ENCODE data around the gene MYD88. TPM values are rescaled to one million over a fixed set of nuclear protein-coding genes. Genes with fewer than 3 reads are reported as not detected.

The MYD88 gene
- total and polyA plus RNA-seq, 9 of the 15 experiments (the other 6 are each of a cell fraction or from before 2014, with no cell fraction given) = 3.2 to 47.3 (median 27.6) TPM

DNA sequence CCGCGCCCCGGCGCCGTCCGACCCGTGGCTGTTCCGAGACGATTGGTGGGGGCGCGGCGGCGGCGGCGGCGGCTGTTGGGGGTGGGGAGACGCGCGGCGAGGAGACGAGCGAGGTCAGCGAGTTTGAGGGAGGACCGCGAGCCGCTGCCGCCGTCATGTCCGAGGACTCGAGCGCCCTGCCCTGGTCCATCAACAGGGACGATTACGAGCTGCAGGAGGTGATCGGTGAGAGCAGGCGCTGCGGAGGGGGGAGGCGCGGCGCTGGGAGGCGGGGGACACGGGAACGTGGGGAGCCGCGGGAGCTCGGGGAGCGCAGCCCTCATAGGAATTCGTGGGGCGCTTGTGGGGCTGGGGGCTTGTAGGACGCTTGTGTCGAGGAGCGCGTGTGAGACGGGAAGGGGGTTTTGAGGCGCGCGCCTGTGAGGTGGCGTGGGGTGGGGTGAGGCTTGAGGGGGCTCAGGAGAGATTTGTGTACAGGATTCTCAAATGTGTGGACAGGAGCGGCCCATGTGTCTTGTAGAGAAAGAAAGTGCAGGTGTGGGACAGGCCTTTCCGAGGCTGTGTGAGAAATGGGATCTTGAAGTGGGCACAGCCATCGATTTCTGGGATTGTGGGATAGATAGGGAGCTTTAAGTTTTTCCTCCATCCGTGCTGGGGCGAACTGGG is 27.4 kb downstream of the MYD88 start (continued):
- TF ChIP-seq, protein P1, sequence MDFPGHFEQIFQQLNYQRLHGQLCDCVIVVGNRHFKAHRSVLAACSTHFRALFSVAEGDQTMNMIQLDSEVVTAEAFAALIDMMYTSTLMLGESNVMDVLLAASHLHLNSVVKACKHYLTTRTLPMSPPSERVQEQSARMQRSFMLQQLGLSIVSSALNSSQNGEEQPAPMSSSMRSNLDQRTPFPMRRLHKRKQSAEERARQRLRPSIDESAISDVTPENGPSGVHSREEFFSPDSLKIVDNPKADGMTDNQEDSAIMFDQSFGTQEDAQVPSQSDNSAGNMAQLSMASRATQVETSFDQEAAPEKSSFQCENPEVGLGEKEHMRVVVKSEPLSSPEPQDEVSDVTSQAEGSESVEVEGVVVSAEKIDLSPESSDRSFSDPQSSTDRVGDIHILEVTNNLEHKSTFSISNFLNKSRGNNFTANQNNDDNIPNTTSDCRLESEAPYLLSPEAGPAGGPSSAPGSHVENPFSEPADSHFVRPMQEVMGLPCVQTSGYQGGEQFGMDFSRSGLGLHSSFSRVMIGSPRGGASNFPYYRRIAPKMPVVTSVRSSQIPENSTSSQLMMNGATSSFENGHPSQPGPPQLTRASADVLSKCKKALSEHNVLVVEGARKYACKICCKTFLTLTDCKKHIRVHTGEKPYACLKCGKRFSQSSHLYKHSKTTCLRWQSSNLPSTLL (IDR thresholded peaks at IDR 0.05) = no peak
- TF ChIP-seq SREBF2 (CRISPR knock-in tag; IDR thresholded peaks at IDR 0.05) (no peak), HNRNPUL1 (IDR thresholded peaks at IDR 0.05; ENCODE audit: low read length) (no peak), MTF1 (CRISPR knock-in tag; IDR thresholded peaks at IDR 0.05; ENCODE audit: borderline replicate concordance) (no peak), NFE2L1 (tag; IDR thresholded peaks at IDR 0.05; ENCODE audit: borderline replicate concordance, low read depth) (no peak), DMBX1 (CRISPR knock-in tag; IDR thresholded peaks at IDR 0.05; ENCODE audit: borderline replicate concordance) (no peak), TFAP4 (CRISPR knock-in tag; IDR thresholded peaks at IDR 0.05; ENCODE audit: borderline replicate concordance) (no peak), ZNF217 (CRISPR knock-in tag; IDR thresholded peaks at IDR 0.05) (no peak), ZNF354B (CRISPR knock-in tag; IDR thresholded peaks at IDR 0.05) (no peak), BDP1 (IDR thresholded peaks at IDR 0.05; ENCODE audit: insufficient read depth, insufficient read length) (no peak), RAD21 (CRISPR knock-in tag; conservative IDR thresholded peaks at IDR 0.05 in 1 of 2, IDR thresholded peaks at IDR 0.05 in 1 of 2) (peak in 1 of 2 experiments; percentile 9; a peak in 1 of 4 replicates), ZNF212 (CRISPR knock-in tag; IDR thresholded peaks at IDR 0.05) (no peak; the same call in 1 of the 2 replicates), GTF2B (IDR thresholded peaks at IDR 0.05; ENCODE audit: extremely low read depth, insufficient read length) (no peak), ZNF140 (CRISPR knock-in tag; IDR thresholded peaks at IDR 0.05) (no peak), MLX (CRISPR knock-in tag; conservative IDR thresholded peaks at IDR 0.05) (no peak), SMARCC2 (IDR thresholded peaks at IDR 0.05; ENCODE audit: low read depth) (no peak), TAF1 (IDR thresholded peaks at IDR 0.05; ENCODE audit: control insufficient read depth, extremely low read depth, insufficient read depth, low read length, severe bottlenecking) (peak; percentile 33), PRPF4 (IDR thresholded peaks at IDR 0.05; ENCODE audit: insufficient read depth, low read depth, low read length, poor library complexity, severe bottlenecking) (peak; percentile 83), PCBP2 (IDR thresholded peaks at IDR 0.05; ENCODE audit: low read depth, low read length, poor library complexity, severe bottlenecking) (no peak)
- TF ChIP-seq, protein P2, sequence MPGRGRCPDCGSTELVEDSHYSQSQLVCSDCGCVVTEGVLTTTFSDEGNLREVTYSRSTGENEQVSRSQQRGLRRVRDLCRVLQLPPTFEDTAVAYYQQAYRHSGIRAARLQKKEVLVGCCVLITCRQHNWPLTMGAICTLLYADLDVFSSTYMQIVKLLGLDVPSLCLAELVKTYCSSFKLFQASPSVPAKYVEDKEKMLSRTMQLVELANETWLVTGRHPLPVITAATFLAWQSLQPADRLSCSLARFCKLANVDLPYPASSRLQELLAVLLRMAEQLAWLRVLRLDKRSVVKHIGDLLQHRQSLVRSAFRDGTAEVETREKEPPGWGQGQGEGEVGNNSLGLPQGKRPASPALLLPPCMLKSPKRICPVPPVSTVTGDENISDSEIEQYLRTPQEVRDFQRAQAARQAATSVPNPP (IDR thresholded peaks at IDR 0.05; ENCODE audit: borderline replicate concordance, insufficient read depth, insufficient read length) = no peak
